CD8-positive, alpha-beta memory T cell (primary cell): ENCODE measurements around the gene ODR4. TPM values are rescaled to one million over a fixed set of nuclear protein-coding genes. Genes with fewer than 3 reads are reported as not detected.
"Not testable (repeated sequence)": the region's sequence is repeated elsewhere in the genome, so short reads cannot be mapped to it uniquely, and the experiment has no call there.

Experiments
- CTCF ChIA-PET: fragments of 350-600 bp; sonication (Branson Sonifier 250); formaldehyde crosslinking; loops from one replicate; lab custom pipeline; 2021; ENCODE audit warnings: antibody characterized with exemption; lab: Charles Lee
- POLR2A ChIA-PET: fragments of 350-600 bp; sonication (Branson Sonifier 250); formaldehyde crosslinking; loops from one replicate; lab custom pipeline; 2021; ENCODE audit warnings: antibody characterized with exemption; lab: Charles Lee
- DNase-seq, 5 donors: peaks; one replicate each; pipeline versions ENCODE4 v3.0.0 to v3.0.0-alpha.2; 2020 to 2022; ENCODE audit warnings: mixed read lengths in 1 of 5
- H3K27ac ChIP-seq: one replicate; pipeline ENCODE4 v1.7.0; 2013; ENCODE audit warnings: low read depth, mild to moderate bottlenecking, low read length, moderate library complexity
- H3K27me3 ChIP-seq: 2 replicates; pipeline ENCODE4 v1.7.0; 2013; ENCODE audit warnings: low read length, mild to moderate bottlenecking; ENCODE audit not compliant: insufficient read depth, poor library complexity, severe bottlenecking
- H3K36me3 ChIP-seq: 2 replicates; pipeline ENCODE4 v1.7.0; 2013; ENCODE audit warnings: mild to moderate bottlenecking, low read length, moderate library complexity; ENCODE audit not compliant: insufficient read depth
- H3K4me1 ChIP-seq: 2 replicates; pipeline ENCODE4 v1.7.0; 2013; ENCODE audit warnings: mild to moderate bottlenecking, low read length, moderate library complexity; ENCODE audit not compliant: insufficient read depth
- H3K4me3 ChIP-seq: 2 replicates; pipeline ENCODE4 v1.7.0; 2013; ENCODE audit warnings: mild to moderate bottlenecking, low read length
- H3K9me3 ChIP-seq: 2 replicates; pipeline ENCODE4 v1.7.0; 2013; ENCODE audit warnings: mild to moderate bottlenecking, low read length
- H3K27ac Mint-ChIP-seq, 8 donors: one replicate each; pipeline ENCODE4 v1.8.0; 2020 to 2021; ENCODE audit warnings: mixed read lengths in 8 of 8, mild to moderate bottlenecking in 6 of 8, inconsistent platforms in 3 of 8, moderate library complexity in 3 of 8
- H3K27me3 Mint-ChIP-seq, 2 donors: one replicate each; pipeline ENCODE4 v1.8.0; 2020 to 2021; ENCODE audit warnings: mixed read lengths in 2 of 2, mild to moderate bottlenecking in 1 of 2, moderate library complexity in 1 of 2
- H3K36me3 Mint-ChIP-seq, 3 donors: one replicate each; pipeline ENCODE4 v1.8.0; 2020 to 2021; ENCODE audit warnings: mixed read lengths in 3 of 3, inconsistent platforms in 1 of 3, mild to moderate bottlenecking in 1 of 3
- H3K4me1 Mint-ChIP-seq, 3 donors: one replicate each; pipeline ENCODE4 v1.8.0; 2020 to 2021; ENCODE audit warnings: mixed read lengths in 3 of 3, inconsistent platforms in 1 of 3, mild to moderate bottlenecking in 1 of 3
- H3K4me3 Mint-ChIP-seq, 7 donors: one replicate each; pipeline ENCODE4 v1.8.0; 2020 to 2021; ENCODE audit warnings: mixed read lengths in 7 of 7, mild to moderate bottlenecking in 6 of 7, moderate library complexity in 4 of 7, inconsistent platforms in 2 of 7
- H3K9me3 Mint-ChIP-seq, 5 donors: one replicate each; pipeline ENCODE4 v1.8.0; 2020 to 2022; ENCODE audit warnings: mixed read lengths in 5 of 5, mild to moderate bottlenecking in 3 of 5, moderate library complexity in 2 of 5, inconsistent platforms in 1 of 5
- polyA plus RNA-seq: library from polyadenylated mRNA; unstranded; fragments of 300-500 nt; fragmentation: Illumina TruSeq; gene quantifications from one replicate; pipeline ENCODE4 v1.2.3, GENCODE V29; 2021
- total RNA-seq, 2 experiments: library from RNA; stranded (reverse); gene quantifications; one replicate each; pipeline ENCODE4 v1.2.3, GENCODE V29; 2021

ODR4 gene
- total and polyA plus RNA-seq, 3 experiments from 2014 or later = 9.9 to 16.3 (median 16.0) TPM

GRCh38 chr1:186374303-186375151 lies 1.1 kb upstream of the ODR4 start:
- H3K9me3 Mint-ChIP-seq = peaks cover 0 to 2% (median 0%) of the 10 kb centered on the region in 5 donors

GRCh38 chr1:186375929-186376319 lies 286 bp downstream of the ODR4 start:
- H3K27ac ChIP-seq = peak overlapping the region; percentile 97
- H3K4me3 ChIP-seq = peak overlapping the region; percentile 94
- peaks cover 37% of the 10 kb centered on the region for H3K4me1 ChIP-seq
- no peaks in the 10 kb centered on the region for H3K9me3 ChIP-seq
- no peaks in the 10 kb centered on the region for H3K27me3 ChIP-seq
- Mint-ChIP-seq H3K36me3 (peaks cover under 1 to 49% (median 10%) of the 10 kb centered on the region in 3 donors), H3K27me3 (peaks cover 0 to 5% of the 10 kb centered on the region in 2 donors), H3K27ac (peak overlapping the region; percentile 94 to 100 (median 98)), H3K4me1 (peaks cover 46 to 64% (median 57%) of the 10 kb centered on the region in 3 donors), H3K4me3 (peak overlapping the region; percentile 92 to 99 (median 97)), H3K9me3 (peaks cover 0 to 2% (median 0%) of the 10 kb centered on the region in 5 donors)
- no peak for DNase-seq
- peaks cover 9% of the 10 kb centered on the region for H3K36me3 ChIP-seq
- CTCF ChIA-PET = interaction anchor here (1.1 to 1.5 kb wide), 7 partner anchors 9 to 59 kb away, joined by 4 to 11 read pairs (median 6); no protein-coding TSS in a partner anchor
- POLR2A ChIA-PET = interaction anchor here (0.6 to 1.2 kb wide), 2 partner anchors 9 kb away, joined by 3 to 4 read pairs; no protein-coding TSS in a partner anchor

More at GRCh38 chr1:186374303-186375151, 1.1 kb upstream of the ODR4 start:
- Histone ChIP-seq H3K4me1 (peaks cover 37% of the 10 kb centered on the region), H3K9me3 (no peaks in the 10 kb centered on the region), H3K27me3 (no peaks in the 10 kb centered on the region), H3K36me3 (peaks cover 20% of the 10 kb centered on the region), H3K4me3 (peak overlapping the region; percentile 94), H3K27ac (peak overlapping the region; percentile 97)
- Mint-ChIP-seq H3K27ac (peak overlapping the region; percentile 94 to 100 (median 98)), H3K36me3 (peaks cover 3 to 51% (median 9%) of the 10 kb centered on the region in 3 donors), H3K4me1 (peaks cover 49 to 72% (median 67%) of the 10 kb centered on the region in 3 donors), H3K27me3 (peaks cover 0 to 5% of the 10 kb centered on the region in 2 donors), H3K4me3 (peak overlapping the region; percentile 92 to 99 (median 97))
- ChIA-PET CTCF (interaction anchor here (0.7 to 1.5 kb wide), 16 partner anchors 8 to 71 kb away, joined by 3 to 11 read pairs (median 4); no protein-coding TSS in a partner anchor), POLR2A (interaction anchor here (0.7 to 1.2 kb wide), 3 partner anchors 8 to 1218 kb away, joined by 3 to 5 read pairs (median 4); partner anchors contain the start of genes SWT1 and TRMT1L)
- peak in 4 of 5 donors; percentile 2 to 50 (median 22) for DNase-seq

- H3K27me3 Mint-ChIP-seq = no peaks in the 10 kb centered on the region
- no peak overlapping the region for H3K4me3 Mint-ChIP-seq
- DNase-seq = no peak
- CTCF ChIA-PET = interaction anchor here (1.3 to 1.4 kb wide), 2 partner anchors 9 to 12 kb away, joined by 3 to 6 read pairs; partner anchors contain the start of genes ODR4 and TPR
- no peak overlapping the region for H3K27ac Mint-ChIP-seq
- peaks cover 0 to 5% (median 2%) of the 10 kb centered on the region in 3 donors for H3K4me1 Mint-ChIP-seq
- no peak overlapping the region for H3K27ac ChIP-seq
- no peaks in the 10 kb centered on the region for H3K9me3 ChIP-seq
- peaks cover 17% of the 10 kb centered on the region for H3K36me3 ChIP-seq
- no peak overlapping the region for H3K4me3 ChIP-seq
- no peaks in the 10 kb centered on the region for H3K4me1 ChIP-seq
- no peaks in the 10 kb centered on the region for H3K9me3 Mint-ChIP-seq
- no peaks in the 10 kb centered on the region for H3K27me3 ChIP-seq
- POLR2A ChIA-PET = interaction anchor here (0.7 kb wide), 1 partner anchor 18 kb away, joined by 3 read pairs; no protein-coding TSS in a partner anchor
- peaks cover 0 to 61% (median 20%) of the 10 kb centered on the region in 3 donors for H3K36me3 Mint-ChIP-seq
Measured at GRCh38 chr1:186386725-186387383, 11.2 kb downstream of the ODR4 start.

GRCh38 chr1:186390925-186391324 lies 15.3 kb downstream of the ODR4 start:
- Histone ChIP-seq H3K9me3 (no peaks in the 10 kb centered on the region), H3K27me3 (no peaks in the 10 kb centered on the region), H3K4me3 (no peak overlapping the region), H3K27ac (no peak overlapping the region), H3K36me3 (peaks cover 22% of the 10 kb centered on the region), H3K4me1 (no peaks in the 10 kb centered on the region)
- DNase-seq = no peak
- no peaks in the 10 kb centered on the region for H3K27me3 Mint-ChIP-seq
- no peak overlapping the region for H3K27ac Mint-ChIP-seq
- H3K4me1 Mint-ChIP-seq = peaks cover 0 to 8% (median 0%) of the 10 kb centered on the region in 3 donors
- no peaks in the 10 kb centered on the region for H3K9me3 Mint-ChIP-seq
- no peak overlapping the region for H3K4me3 Mint-ChIP-seq
- peaks cover 0 to 71% (median 25%) of the 10 kb centered on the region in 3 donors for H3K36me3 Mint-ChIP-seq
- CTCF ChIA-PET = no interaction called here
- POLR2A ChIA-PET = no interaction called here

- no peaks in the 10 kb centered on the region for H3K9me3 Mint-ChIP-seq
- H3K27ac Mint-ChIP-seq = peak overlapping the region in 2 of 8 donors; percentile 12 to 50
- POLR2A ChIA-PET = no interaction called here
- H3K4me1 Mint-ChIP-seq = peaks cover 0 to 8% (median 0%) of the 10 kb centered on the region in 3 donors
- H3K9me3 ChIP-seq = no peaks in the 10 kb centered on the region
- H3K27ac ChIP-seq = no peak overlapping the region
- CTCF ChIA-PET = no interaction called here
- peaks cover 19% of the 10 kb centered on the region for H3K36me3 ChIP-seq
- DNase-seq = no peak
- H3K27me3 Mint-ChIP-seq = no peaks in the 10 kb centered on the region
- H3K27me3 ChIP-seq = no peaks in the 10 kb centered on the region
- no peaks in the 10 kb centered on the region for H3K4me1 ChIP-seq
- no peak overlapping the region for H3K4me3 ChIP-seq
- H3K36me3 Mint-ChIP-seq = peaks cover 0 to 70% (median 26%) of the 10 kb centered on the region in 3 donors
- no peak overlapping the region for H3K4me3 Mint-ChIP-seq
Measured at GRCh38 chr1:186391841-186392240, 16.2 kb downstream of the ODR4 start.

- H3K27ac Mint-ChIP-seq, CTCF ChIA-PET, H3K4me1 ChIP-seq, H3K27me3 ChIP-seq, H3K27me3 Mint-ChIP-seq, H3K4me1 Mint-ChIP-seq, H3K9me3 ChIP-seq, H3K4me3 Mint-ChIP-seq, H3K4me3 ChIP-seq, H3K27ac ChIP-seq, POLR2A ChIA-PET, DNase-seq, H3K9me3 Mint-ChIP-seq: not testable (repeated sequence)
- peaks cover 16% of the 10 kb centered on the region for H3K36me3 ChIP-seq
- H3K36me3 Mint-ChIP-seq = peaks cover 0 to 71% (median 29%) of the 10 kb centered on the region in 3 donors
Measured at GRCh38 chr1:186392711-186393110, 17.1 kb downstream of the ODR4 start.

GRCh38 chr1:186401446-186401845 lies 25.8 kb downstream of the ODR4 start:
- H3K27ac ChIP-seq, H3K9me3 Mint-ChIP-seq, H3K4me1 Mint-ChIP-seq, H3K27me3 ChIP-seq, H3K27me3 Mint-ChIP-seq, H3K4me1 ChIP-seq, DNase-seq, CTCF ChIA-PET, H3K4me3 ChIP-seq, H3K9me3 ChIP-seq, H3K36me3 ChIP-seq, POLR2A ChIA-PET, H3K4me3 Mint-ChIP-seq: not testable (repeated sequence)
- Mint-ChIP-seq H3K36me3 (peaks cover 4 to 57% (median 17%) of the 10 kb centered on the region in 3 donors), H3K27ac (peak overlapping the region in 3 of 8 donors; percentile 33 to 63 (median 38))
